HG03103 (cell line): ENCODE results near the gene AFDN.

Experiments
- ATAC-seq: cut with Tn5 transposase; IDR thresholded peaks from one replicate; pipeline ENCODE4 v1.9.1; 2021; ENCODE audit warnings: low read depth; ENCODE audit not compliant: unreplicated experiment

The AFDN gene

GRCh38 chr6:167917551-167918154, 90.9 kb downstream of the AFDN start:
- ATAC-seq: no peak

GRCh38 chr6:167918548-167919278, 92.0 kb downstream of the AFDN start:
- no peak for ATAC-seq

DNA sequence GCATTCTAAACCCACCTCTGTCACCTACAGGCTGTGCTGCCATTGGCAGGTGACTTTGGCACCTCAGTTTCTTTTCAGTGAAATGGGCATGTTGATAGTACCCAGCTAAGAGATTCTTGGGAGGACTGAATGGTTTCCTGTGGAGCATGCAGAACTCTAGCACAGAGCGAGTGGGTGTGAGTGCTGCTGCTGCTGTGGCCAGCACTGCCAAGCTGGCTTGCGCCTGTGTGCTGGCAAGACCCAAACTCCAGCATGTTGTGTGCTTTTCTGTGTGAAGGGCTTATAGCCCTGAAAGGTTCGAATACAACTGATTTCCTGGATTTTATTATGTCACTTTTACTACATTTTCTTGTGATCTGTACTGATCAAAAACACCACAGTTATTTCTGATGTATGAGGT, 92.6 kb downstream of the AFDN start:
- ATAC-seq: no peak

GRCh38 chr6:167920165-167920564, 93.5 kb downstream of the AFDN start:
- ATAC-seq: no peak

DNA sequence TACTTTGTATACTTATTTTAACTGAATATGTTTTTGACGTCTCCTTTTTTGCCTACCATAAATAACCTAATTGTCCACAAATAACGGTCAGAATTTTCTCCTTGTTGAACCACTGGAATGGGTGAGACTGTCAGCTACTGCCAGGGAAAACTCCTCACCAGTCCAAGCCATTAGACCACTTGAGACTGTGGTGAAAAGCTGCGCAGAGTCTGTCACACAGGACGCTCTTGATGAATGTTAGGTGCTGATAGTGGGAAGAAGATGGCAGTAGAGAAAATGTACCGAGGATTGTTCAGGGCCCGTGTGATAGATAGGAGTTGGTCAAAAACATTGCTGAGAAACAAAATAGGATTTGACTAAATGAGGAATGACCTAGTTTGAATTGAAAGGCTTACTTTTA, 95.1 kb downstream of the AFDN start:
- ATAC-seq: no peak

GRCh38 chr6:167925026-167925425, 98.3 kb downstream of the AFDN start:
- ATAC-seq: no peak

GRCh38 chr6:167927246-167927645, 100.5 kb downstream of the AFDN start:
- ATAC-seq: no peak

DNA sequence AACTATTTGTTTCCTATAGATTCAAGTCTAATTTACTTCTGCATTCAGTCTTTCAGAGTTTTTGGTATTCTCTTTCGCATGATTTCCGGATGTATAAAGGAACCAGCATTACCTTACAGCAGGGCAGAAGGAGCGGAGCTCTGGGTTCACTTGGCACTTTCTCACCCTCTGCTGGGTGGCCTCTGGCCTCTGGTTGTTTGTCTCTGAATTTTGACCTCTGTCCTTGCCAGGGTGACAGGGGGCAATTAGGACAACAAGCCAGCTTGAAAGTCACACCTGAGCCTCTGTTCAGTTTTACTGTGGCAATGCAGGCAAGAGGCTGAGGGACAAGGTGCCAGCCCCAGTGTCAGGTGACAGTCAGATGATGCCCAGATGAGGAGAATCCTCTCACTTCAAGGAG, 101.4 kb downstream of the AFDN start:
- no peak for ATAC-seq

GRCh38 chr6:167930295-167930694, 103.6 kb downstream of the AFDN start:
- ATAC-seq: no peak

DNA sequence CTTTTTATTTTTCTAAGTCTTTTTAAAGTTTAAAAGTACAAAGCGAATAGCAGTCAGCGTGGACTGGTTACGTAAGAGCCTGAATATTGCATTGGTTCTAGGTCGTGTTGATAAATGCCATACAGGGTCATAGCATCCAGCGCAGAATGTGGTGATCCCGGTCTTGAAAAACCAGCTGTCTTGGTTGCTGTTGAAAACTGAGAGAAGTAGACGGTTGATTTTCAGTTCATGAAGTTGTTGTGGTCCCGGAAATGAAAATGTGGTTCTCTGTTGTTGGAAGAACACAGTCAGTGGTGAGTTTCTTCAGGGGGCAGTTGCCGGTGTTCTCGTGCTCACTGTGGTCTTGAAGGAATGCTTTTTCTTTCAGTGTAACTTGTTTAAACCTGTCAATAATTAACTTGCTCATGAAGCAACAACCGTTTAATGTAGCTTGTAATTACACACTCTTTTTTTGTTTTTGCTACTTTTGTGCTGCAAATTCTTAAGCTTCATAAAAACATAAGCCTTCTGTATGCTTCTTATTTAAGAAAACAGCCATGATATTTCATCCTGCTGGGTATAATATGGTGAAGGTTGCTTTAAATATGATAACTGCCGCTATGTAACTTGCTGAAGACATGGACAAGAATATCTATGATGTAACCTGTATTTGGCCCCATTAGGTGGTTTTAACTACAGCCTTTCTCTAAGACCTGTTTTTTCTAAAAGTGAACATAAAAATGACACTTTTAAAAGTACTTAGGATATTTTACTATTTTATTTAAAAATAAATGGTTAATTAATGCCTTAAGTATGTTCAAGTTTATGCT, 106.0 kb downstream of the AFDN start:
- no peak for ATAC-seq

DNA sequence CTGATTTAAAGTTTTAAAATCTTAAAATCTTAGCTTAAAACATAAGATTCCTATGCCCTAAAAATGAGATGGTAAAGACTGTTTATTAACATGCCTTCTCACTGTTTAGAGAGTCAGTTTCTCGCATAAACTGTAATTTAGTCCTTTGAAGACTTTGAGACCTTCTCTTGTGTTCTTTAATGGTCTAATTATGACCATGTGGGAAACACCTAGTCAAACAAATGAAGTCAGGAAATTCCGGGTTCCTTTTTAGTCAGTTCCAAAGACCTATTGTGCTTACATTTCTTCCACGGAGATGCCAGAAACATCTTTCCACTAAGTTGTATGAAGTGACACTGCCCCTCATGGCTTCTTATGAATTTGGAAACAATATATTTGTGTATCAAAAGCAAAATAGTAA, 106.6 kb downstream of the AFDN start:
- no peak for ATAC-seq

- no peak for ATAC-seq
These were observed 107.1 kb downstream of the AFDN start for GRCh38 chr6:167933847-167934246.

- no peak for ATAC-seq
These were observed 107.7 kb downstream of the AFDN start for GRCh38 chr6:167934426-167934864.

- ATAC-seq: no peak
These were observed 109.3 kb downstream of the AFDN start for GRCh38 chr6:167936051-167936450.

- no peak for ATAC-seq
These were observed 110.6 kb downstream of the AFDN start for GRCh38 chr6:167937301-167937700.

GRCh38 chr6:167937948-167938911, 111.5 kb downstream of the AFDN start:
- ATAC-seq: no peak

- ATAC-seq: no peak
These were observed 115.1 kb downstream of the AFDN start for GRCh38 chr6:167941822-167942221.

- ATAC-seq: no peak
These were observed 117.4 kb downstream of the AFDN start for GRCh38 chr6:167944130-167944529.

- no peak for ATAC-seq
These were observed 119.3 kb downstream of the AFDN start for GRCh38 chr6:167946007-167946406.

GRCh38 chr6:167946604-167947003, 119.9 kb downstream of the AFDN start:
- no peak for ATAC-seq
